Stimulated activated CD8-positive, alpha-beta memory T cell treated with anti-CD3 and anti-CD28 coated beads, Interleukin-7, amount 100 ng/mL, for 24 hours (primary cell): Measurements from ENCODE around the gene TMED3.
"Not testable (repeated sequence)": the region's sequence is repeated elsewhere in the genome, so short reads cannot be mapped to it uniquely, and the experiment has no call there.

Experiments
- DNase-seq: peaks from one replicate; pipeline ENCODE4 v3.0.0-alpha.2; 2020; ENCODE audit warnings: low read depth

Gene TMED3

DNA sequence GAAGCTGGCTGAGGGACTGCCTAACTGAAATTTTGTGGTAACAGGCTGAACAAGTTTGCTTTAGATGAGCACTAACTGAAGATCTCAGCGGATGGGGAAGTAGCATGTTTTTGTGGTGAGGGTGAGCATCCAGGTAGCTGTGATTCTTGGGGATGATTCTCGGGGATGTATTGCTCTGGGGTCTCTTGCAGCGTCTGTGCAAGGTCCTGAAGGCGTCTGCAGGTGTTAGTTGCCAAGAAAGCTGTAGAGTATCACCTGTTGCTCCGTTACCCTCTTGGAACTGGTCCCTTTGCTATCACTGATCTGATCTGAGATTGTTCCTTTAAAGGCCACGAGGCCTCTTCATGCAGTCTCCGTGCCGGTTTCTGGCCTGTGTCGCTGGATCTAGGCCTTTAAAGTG, 6.0 kb downstream of the TMED3 start:
- DNase-seq, result no peak

DNA sequence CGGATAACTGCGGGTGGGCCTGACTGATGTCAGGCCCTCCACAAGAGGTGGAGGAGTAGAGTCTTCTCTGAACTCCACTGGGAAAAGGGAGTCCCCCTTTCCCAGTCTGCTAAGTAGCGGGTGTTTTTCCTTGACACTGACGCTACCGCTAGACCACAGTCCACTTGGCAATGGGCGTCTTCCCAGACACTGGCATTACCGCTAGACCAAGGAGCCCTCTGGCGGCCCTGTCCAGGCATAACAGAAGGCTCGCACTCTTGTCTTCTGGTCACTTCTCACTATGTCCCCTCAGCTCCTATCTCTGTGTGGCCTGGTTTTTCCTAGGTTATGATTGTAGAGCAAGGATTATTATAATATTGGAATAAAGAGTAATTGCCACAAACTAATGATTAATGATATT, 9.1 kb downstream of the TMED3 start:
- not testable (repeated sequence) for DNase-seq

DNA sequence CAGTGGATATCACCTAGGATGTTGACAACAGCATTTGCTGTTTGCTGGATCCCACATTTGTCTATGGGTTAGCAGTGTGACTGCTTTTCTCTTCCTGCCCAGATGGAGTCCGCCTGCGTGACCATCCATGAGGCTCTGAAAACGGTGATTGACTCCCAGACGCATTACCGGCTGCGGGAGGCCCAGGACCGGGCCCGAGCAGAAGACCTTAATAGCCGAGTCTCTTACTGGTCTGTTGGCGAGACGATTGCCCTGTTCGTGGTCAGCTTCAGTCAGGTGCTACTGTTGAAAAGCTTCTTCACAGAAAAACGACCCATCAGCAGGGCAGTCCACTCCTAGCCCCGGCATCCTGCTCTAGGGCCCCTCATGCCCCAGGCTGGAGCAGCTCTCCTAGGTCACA, 11.0 kb downstream of the TMED3 start:
- no peak for DNase-seq

DNA sequence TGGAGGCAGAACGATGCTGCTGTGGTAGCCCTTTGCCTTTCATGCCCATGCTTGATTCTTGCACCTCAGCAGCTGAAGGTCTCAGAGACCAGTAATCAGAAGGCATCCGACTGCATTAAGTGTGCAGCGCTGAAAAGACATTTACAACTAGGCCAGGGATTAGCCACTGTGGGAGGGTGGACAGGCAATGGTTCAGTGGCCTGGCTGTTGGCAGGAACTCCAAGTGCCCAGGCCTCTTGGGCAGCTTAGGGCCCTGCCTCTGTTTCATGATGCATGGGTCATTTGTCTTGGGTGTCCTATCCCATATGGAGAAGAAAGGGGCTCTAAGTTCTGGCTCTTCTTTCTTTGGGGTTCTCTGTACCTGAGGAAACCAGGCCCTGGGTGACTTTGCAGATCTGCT, 11.4 kb downstream of the TMED3 start:
- DNase-seq, result no peak

DNA sequence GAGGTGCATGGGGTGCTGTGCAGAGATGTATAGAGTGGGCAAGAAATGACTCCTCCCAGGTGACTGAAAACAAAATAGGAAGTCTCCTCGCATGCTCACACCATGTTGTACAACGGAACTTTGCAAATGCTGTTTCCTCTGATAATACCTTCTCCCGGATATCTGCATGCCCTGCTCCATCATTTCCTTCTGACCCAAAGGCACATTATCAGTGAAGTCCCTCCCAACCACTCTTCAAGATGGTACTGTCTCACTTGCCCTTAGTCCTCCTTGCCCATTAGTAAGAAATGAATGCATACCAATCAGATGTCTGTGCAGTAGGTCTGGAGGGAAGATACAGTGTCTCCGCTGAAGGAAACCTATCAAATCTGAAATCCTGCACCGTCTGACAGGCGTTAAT, 12.0 kb downstream of the TMED3 start:
- no peak for DNase-seq

DNA sequence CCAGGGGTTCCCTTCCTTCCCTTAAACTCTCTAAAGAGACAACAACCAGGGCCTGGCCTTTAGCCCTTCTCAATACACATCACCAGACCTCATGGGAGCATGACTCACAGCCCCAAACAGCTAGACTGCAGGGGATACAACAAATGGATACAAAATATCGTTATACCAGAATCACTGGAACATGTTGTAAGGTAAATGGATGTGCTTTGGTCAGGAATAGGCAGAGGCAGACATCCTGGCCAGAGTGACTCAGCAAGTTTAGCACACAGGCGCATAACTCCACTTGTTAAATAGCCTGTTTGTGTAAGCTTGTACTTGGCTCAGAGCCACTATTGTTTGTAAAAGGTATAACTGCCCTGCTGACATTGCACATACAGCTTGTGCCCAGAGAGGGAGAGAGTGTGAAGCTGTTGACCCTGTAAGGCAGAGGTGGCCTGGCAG, 18.3 kb downstream of the TMED3 start:
- DNase-seq, result no peak

DNA sequence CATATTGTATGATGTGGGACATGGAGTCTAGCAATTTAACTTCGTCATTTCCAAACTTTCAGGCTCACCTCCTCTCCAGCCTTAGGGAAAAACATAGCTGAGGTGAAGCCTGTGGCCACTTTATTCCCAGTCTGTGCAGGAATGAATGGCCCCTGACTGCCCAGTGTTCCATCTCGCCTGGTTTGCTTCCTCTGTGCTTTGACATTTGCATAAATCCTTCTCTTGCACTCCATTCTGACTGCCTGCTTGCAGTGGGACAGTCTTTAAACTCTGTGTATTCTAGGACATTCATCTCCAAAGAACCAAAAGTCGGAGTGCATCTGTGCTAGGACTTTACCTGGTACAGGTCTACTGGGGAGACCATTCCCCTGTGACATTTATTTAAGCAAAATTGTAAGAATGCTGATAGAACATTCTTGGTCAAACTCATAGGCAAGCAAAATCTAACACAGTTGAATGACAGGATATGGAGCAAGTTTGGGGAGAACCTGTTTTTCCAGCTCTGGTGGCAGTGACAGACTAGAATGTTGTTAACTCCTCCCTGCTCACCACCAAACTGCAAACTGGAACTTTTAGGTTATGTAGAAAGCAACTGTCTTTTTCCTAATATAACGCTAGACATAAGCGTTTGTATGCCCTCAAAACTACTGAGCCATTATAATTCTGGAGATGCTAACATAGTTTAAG, 22.1 kb downstream of the TMED3 start:
- DNase-seq, result no peak

DNA sequence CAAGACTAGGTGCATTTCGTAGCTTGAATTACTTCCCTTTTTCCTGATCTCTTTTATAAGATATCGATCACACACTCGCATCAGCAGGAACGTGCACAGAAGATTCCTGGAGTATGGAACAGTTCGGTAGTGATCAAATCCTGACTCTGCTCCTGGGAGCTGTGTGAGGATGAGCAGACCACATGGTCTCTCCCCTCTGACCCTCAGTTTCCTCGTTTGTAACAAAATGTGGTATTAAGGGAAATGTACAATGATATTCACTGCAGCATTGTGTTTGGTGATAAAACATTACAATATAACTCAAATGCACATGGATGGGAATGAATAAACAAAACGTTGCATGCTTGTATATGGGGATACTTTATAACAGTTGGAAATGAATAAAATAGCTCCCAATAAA, 26.7 kb downstream of the TMED3 start:
- no peak for DNase-seq

DNA sequence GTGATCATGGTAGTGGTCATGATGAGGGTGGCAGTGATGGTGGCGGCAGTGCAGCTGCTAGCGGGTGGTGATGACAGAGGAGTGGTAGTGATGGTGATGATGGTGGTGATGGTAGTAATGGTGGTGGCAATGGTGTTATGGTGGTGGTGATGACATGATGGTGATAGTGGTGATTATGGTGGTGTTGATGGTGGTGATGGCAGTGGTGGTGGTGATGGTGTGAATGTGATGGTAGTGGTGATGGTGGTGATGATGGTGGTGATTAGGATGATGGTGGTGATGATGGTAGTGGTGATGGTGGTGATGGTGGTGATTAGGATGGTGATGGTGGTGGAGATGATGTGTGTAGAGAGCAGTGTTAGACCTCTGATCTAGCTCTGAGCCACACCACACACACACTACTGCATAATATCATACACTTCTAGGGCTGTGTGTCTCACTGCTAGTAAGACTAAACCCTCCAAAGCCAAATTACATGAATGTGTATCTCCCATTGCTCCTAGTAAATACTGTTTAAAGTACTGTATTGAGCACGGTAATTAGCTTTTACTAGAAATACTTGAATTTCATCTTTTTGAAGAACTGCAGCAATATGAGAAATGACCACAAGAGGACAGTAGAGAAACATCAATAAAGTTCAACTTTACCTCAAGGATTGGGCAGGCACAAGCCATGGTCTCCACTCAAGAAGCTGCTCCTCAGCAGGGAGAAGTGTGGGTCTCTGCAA, 28.8 kb downstream of the TMED3 start:
- no peak for DNase-seq

DNA sequence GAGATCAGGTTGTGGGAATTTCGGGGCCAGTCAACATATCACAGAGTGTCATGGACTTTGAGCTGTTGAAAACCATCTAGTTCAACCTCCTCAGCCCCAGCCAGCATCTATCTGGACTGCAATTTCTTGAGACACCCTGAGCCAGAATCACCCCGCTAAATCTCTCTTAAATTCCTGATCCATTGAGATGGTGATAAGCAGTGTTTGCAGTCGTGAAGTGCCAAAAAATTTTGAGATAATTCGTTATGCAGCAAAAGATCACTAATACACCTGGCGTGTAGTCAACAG, 29.3 kb downstream of the TMED3 start:
- no peak for DNase-seq

DNA sequence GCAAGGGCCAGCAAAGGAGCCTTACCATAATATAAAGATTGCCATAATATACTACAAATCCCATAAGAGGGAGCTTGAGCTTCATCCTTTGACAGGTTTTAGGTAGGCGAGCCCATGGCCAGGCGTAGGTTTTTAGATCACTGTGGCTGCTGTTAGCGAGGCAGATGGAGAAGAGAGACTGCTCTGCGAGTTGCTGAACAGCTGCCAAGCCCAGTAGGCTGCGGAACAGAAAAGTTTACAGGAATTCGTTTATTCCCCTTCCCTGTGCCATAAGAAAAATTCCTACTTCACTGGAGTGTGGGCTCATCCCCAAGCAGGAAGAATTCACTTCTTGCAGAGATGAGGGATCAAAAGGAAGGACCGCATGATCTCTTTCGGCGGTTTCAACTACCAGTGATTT, 30.5 kb downstream of the TMED3 start:
- no peak for DNase-seq

DNA sequence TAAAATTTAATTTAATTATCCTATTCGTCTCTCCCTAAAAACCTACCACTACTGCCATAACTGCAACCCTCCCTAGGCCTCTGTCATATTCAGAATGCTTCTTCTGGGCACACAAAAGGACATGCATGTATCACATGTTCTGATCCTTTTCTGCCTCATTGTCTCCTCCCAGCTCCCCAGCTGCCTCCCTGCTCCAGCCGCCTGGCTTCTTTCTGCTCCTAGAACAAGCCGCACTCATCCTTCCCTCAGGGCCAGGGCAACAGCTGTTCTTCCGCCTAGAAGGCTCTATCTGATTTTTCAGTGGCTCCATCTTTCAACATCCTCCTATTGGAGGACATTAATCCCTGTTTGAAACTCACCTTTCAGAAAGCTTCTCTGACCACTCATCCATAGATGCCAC, 38.6 kb downstream of the TMED3 start:
- no peak for DNase-seq

DNA sequence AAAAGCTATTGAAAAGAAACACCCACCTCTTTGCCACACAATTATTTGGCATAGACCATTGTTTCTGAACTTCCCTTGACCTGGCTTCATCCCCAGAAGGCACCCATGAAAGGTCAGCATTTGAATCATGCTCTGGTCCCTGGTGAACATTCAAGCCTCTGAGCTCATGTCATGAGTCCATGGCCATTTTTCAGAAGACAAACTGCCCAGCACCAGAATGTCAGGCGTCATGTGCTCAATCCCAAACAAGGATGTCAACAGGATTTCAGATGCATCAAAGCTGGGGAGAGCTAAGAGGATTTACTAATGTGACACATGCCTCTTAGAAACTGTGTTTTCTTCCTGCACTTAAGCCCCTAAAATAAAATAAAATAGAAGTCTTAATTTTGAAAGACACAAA, 41.3 kb downstream of the TMED3 start:
- DNase-seq, result no peak

DNA sequence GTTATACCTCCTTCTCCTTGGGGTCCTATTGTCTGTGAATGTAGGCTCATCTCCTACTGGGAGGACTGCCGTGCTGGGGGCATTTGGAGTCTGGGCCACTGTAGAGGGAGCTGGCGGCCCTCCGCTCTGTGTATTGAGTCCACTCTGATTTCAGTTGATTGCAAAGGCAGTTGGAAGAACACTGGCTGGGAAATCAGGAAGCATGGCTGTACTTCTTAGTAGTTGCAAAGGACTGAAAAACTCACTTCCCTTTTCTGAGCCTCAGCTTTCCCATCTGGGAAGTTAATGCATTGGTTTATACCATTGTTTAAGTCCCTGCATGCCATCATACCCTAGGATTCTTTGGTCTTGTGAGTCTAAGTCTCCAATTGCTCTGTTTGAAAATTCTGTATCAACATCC, 46.7 kb downstream of the TMED3 start:
- no peak for DNase-seq

DNA sequence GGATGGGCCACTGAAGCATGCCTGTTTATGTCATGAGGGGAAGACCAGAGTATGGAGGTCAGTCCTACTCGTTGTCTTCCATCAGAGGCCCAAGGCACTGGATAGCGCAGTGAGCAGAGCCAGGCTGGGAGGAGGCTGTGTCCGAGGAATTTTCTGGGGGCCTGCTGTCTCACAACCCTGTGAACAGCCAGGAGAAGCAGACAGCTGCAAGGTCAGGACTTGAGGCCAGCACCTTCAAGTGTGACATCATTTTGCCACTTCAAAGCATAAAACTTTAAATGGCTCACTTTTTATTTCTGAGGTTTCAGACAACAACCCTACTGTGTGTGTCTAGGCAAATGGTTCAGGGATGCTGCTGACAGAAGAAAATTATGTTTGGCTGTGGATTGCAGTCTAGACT, 47.2 kb downstream of the TMED3 start:
- DNase-seq, result no peak

DNA sequence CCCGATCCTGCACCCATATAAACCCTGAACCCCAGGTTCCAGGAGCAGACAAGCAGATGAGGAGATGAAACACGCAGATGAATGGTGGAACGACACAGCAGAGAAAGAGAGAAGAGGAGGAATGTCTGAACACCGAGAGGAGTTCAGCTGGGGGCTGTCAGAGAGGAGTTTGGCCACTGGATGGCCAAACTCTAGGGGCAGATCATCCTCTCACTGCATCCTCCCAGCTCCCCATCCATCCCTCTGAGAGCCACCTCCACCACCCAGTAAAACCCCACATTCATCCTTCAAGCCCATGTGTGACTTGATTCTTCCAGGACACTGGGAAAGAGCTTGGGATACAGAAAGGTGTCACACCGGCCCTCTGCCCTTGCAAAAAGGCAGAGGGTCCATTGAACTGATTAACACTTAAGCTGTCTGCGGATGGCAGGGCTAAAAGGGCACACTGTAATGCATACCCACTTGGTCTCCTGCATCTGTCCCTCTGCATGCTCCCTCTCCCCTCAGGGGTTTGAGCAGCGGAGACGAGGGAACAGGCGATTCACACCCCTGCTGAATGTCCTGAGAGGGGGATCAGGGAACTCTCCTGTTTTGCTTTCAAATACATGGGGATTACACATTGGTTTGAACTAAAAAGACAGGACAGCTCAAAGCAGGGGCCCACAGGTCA, 53.8 kb downstream of the TMED3 start:
- DNase-seq, result no peak

DNA sequence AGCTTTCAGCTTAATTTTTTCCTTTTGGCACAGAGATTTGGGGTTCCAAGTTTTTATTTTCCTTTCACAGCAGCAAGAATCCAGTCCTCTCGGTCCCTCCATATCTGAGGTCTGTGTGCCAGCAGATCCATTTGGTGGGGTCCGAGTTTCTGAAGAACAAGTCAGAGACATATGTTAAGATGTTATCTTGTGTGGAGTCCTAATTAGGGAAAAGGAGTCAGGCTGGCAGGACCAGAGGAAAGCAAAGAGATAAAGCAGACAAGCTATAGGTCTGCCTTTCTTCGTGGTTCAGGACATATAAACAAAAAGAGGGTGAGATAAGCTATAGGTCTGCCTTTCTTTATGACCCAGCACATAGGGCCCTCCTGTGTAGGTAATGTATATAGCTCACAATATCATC, 54.9 kb downstream of the TMED3 start:
- no peak for DNase-seq

DNA sequence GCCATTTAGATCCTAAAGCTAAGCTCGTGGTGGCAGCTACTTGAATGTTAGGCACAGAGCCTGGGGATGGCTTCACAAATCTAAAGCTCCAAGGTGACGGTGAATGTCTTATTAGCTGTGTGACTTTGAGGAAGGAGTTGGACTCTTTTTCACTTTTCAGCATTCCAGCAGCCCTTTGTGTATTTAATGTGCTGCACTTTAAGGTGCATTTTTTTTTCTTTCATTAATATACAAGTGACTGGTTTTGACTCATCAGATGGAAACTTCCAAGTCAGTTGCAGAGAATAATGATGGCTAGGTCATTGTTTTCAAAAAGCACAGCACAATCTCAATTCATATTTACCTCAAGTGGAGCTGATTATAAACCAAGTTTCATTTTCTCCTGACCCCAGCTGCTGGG, 55.8 kb downstream of the TMED3 start:
- DNase-seq, result no peak

DNA sequence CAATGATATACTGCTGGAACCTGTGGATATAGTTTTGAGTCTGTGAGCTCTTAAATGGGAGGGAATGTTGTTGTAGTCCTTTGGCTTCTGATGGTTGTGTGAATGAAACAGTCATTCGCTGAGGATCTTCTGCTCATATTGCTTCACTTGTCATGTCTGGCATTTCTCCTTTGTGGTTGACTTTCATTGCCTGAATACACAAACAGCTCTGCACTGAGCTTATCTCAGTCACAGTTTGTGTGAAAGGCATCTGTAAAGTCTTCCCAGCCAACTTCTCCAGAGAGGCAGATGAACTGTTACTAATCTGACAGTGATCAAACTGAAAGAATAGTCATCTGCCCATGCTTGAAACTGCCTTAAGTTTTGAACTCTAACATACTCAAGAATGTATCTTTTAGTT, 59.8 kb downstream of the TMED3 start:
- DNase-seq, result no peak

DNA sequence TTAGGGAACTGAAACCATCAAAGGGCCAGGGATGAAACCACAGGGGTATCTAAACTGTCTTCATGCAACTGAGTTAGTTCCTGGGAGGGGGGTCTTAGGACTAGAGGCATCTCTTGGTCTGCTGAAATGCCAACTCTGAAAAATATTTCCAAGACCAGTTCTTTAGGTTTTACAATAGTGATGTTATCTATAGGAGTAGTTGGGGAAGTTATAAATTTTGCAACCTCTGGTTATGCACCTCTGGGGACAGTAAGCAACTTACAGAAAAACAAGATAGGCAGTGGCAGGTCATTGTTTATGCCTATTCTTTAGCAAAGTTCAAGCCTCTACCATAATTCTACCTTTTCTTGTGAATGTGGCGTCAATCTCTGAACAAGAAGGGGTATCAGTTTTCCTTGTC, 60.7 kb downstream of the TMED3 start:
- DNase-seq, result no peak

DNA sequence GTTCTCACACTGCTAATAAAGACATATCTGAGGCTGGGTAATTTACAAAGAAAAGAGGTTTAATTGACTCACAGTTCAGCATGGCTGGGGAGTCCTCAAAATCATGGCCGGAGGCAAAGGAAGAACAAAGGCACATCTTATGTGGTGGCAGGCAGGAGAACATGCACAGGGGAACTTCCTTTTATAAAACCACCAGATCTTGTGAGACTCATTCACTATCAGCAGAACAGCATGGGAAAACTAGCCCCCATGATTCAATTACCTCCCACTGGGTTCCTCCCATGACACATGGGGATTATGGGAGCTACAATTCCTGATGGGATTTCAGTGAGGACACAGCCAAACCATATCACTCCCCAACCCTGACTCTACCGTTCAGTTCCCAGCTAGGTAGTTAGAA, 61.5 kb downstream of the TMED3 start:
- DNase-seq, result no peak
